Measurements from ENCODE around the gene RFWD3. TPM values are rescaled to one million over a fixed set of nuclear protein-coding genes. Genes with fewer than 3 reads are reported as not detected.

Gene RFWD3
- polyA plus RNA-seq, 3 donors: 5.0 to 8.4 (median 8.4) TPM

- WGBS (ENCODE audit: insufficient coverage): no CpG with 5 or more reads among the region's 4 CpGs
- no peak for DNase-seq
- Histone ChIP-seq H3K27me3 (ENCODE audit: control insufficient read depth in 2 of 2, insufficient read depth in 2 of 2, low read length in 2 of 2) (no peaks in the 10 kb centered on the region), H3K79me2 (ENCODE audit: insufficient read depth, low read length) (peaks cover 53% of the 10 kb centered on the region), H3K4me1 (ENCODE audit: control insufficient read depth in 1 of 2, insufficient read depth in 2 of 2, low read length in 2 of 2) (peaks cover 69 to 74% of the 10 kb centered on the region in 2 donors), H4K20me1 (ENCODE audit: insufficient read depth, low read length) (peaks cover 39% of the 10 kb centered on the region), H3K9ac (ENCODE audit: insufficient read depth, low read length, poor library complexity, severe bottlenecking) (peak overlapping the region; percentile 81), H3K4me2 (replicated peaks; ENCODE audit: extremely low read depth, low read length, poor library complexity, severe bottlenecking) (peak overlapping the region; percentile 95), H3K36me3 (replicated peaks in 1 of 2; ENCODE audit: control insufficient read depth in 1 of 2, insufficient read depth in 2 of 2, low read length in 2 of 2) (peaks cover 16 to 17% of the 10 kb centered on the region in 2 donors), H3K4me3 (replicated peaks in 1 of 3; ENCODE audit: low read depth in 2 of 3, low read length in 3 of 3) (peak overlapping the region; percentile 69 to 94 (median 92)), H3K27ac (ENCODE audit: low read depth in 1 of 2, low read length in 2 of 2) (peak overlapping the region; percentile 94 to 96), H3K9me3 (replicated peaks in 1 of 2; ENCODE audit: control insufficient read depth in 1 of 2, insufficient read depth in 1 of 2, low read length in 2 of 2) (no peaks in the 10 kb centered on the region), H2AFZ (ENCODE audit: insufficient read depth, low read depth, low read length, poor library complexity, severe bottlenecking) (no peak overlapping the region)
- H3K36me3 Mint-ChIP-seq: peaks cover 17 to 27% of the 10 kb centered on the region in 2 donors
- H3K9me3 Mint-ChIP-seq: peaks cover 0 to 1% (median 0%) of the 10 kb centered on the region in 7 donors
- peaks cover 66% of the 10 kb centered on the region for H3K4me1 Mint-ChIP-seq
- H3K27ac Mint-ChIP-seq: peak overlapping the region; percentile 79 to 99 (median 84)
- intact Hi-C loops (cut with micrococcal nuclease): loop anchor here in 1 of 2 donors (2.0 to 10.0 kb wide), 4 partner anchors 33 to 285 kb away; partner anchors contain the start of genes GLG1, RFWD3 and WDR59
- TF ChIP-seq CTCF (IDR thresholded peaks at IDR 0.05): no peak
- peak overlapping the region; percentile 98 to 100 for H3K4me3 Mint-ChIP-seq
- no peaks in the 10 kb centered on the region for H3K27me3 Mint-ChIP-seq (ENCODE audit: low read depth in 3 of 3)
Measured at GRCh38 chr16:74699666-74700065, 33.0 kb upstream of the RFWD3 start.

- Mint-ChIP-seq H3K27ac (peak overlapping the region; percentile 82 to 96 (median 84)), H3K36me3 (peaks cover 26 to 41% of the 10 kb centered on the region in 2 donors), H3K27me3 (ENCODE audit: low read depth in 3 of 3) (peaks cover 0 to 2% (median 0%) of the 10 kb centered on the region in 3 donors), H3K9me3 (peaks cover 0 to 1% (median 0%) of the 10 kb centered on the region in 7 donors), H3K4me1 (peaks cover 65% of the 10 kb centered on the region), H3K4me3 (peak overlapping the region; percentile 66 to 100)
- peak in 2 of 3 donors; percentile 52 to 54 for DNase-seq
- H3K4me1 ChIP-seq (ENCODE audit: control insufficient read depth in 1 of 2, insufficient read depth in 2 of 2, low read length in 2 of 2): peaks cover 63 to 71% of the 10 kb centered on the region in 2 donors
- intact Hi-C loops (cut with micrococcal nuclease): loop anchor here in 1 of 2 donors (2.0 kb wide), 1 partner anchor 31 kb away; the partner anchor contains the start of gene RFWD3
- H3K27me3 ChIP-seq (ENCODE audit: control insufficient read depth in 2 of 2, insufficient read depth in 2 of 2, low read length in 2 of 2): no peaks in the 10 kb centered on the region
- no peaks in the 10 kb centered on the region for H3K9me3 ChIP-seq (replicated peaks in 1 of 2; ENCODE audit: control insufficient read depth in 1 of 2, insufficient read depth in 1 of 2, low read length in 2 of 2)
- no peak for TF ChIP-seq CTCF (IDR thresholded peaks at IDR 0.05)
- peak overlapping the region; percentile 69 to 94 (median 92) for H3K4me3 ChIP-seq (replicated peaks in 1 of 3; ENCODE audit: low read depth in 2 of 3, low read length in 3 of 3)
- H3K36me3 ChIP-seq (replicated peaks in 1 of 2; ENCODE audit: control insufficient read depth in 1 of 2, insufficient read depth in 2 of 2, low read length in 2 of 2): peaks cover 25 to 29% of the 10 kb centered on the region in 2 donors
- peaks cover 54% of the 10 kb centered on the region for H4K20me1 ChIP-seq (ENCODE audit: insufficient read depth, low read length)
- no peak overlapping the region for H2AFZ ChIP-seq (ENCODE audit: insufficient read depth, low read depth, low read length, poor library complexity, severe bottlenecking)
- H3K4me2 ChIP-seq (replicated peaks; ENCODE audit: extremely low read depth, low read length, poor library complexity, severe bottlenecking): peak overlapping the region; percentile 95
- WGBS (ENCODE audit: insufficient coverage): no CpG with 5 or more reads among the region's 4 CpGs
- peaks cover 67% of the 10 kb centered on the region for H3K79me2 ChIP-seq (ENCODE audit: insufficient read depth, low read length)
- H3K27ac ChIP-seq (ENCODE audit: low read depth in 1 of 2, low read length in 2 of 2): peak overlapping the region in 1 of 2 donors; percentile 96
- H3K9ac ChIP-seq (ENCODE audit: insufficient read depth, low read length, poor library complexity, severe bottlenecking): peak overlapping the region; percentile 25
Measured at GRCh38 chr16:74698222-74698621, 31.5 kb upstream of the RFWD3 start.
